Left renal cortex interstitium (tissue), 4 donors: ENCODE data around the gene SPANXA2. TPM values are rescaled to one million over a fixed set of nuclear protein-coding genes. Genes with fewer than 3 reads are reported as not detected.
A peak's percentile ranks its signal among the peaks of the same experiment; 100 is the strongest.
"Not testable (repeated sequence)": the region's sequence is repeated elsewhere in the genome, so short reads cannot be mapped to it uniquely, and the experiment has no call there.

Source experiments
- DNase-seq, 4 donors: peaks; one replicate each; pipeline ENCODE4 v3.0.0-alpha.2; 2013; ENCODE audit warnings: low read depth in 4 of 4, low spot score in 2 of 4, missing footprints in 1 of 4
- polyA plus RNA-seq, 4 donors: library from polyadenylated mRNA; unstranded; fragments of 120-200 nt; gene quantifications; one replicate each; pipeline ENCODE4 v1.2.1, GENCODE V29; 2013; ENCODE audit not compliant: insufficient read length in 4 of 4

SPANXA2 gene, protein sequence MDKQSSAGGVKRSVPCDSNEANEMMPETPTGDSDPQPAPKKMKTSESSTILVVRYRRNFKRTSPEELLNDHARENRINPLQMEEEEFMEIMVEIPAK
- not detected for polyA plus RNA-seq

GRCh38 chrX:141589408-141589807 is at the start of gene SPANXA2:
TSS of gene SPANXA2 (plus strand) at chrX:141589708. CDS start at chrX:141589768, 60 bp downstream.
- not testable (repeated sequence) for DNase-seq

DNA sequence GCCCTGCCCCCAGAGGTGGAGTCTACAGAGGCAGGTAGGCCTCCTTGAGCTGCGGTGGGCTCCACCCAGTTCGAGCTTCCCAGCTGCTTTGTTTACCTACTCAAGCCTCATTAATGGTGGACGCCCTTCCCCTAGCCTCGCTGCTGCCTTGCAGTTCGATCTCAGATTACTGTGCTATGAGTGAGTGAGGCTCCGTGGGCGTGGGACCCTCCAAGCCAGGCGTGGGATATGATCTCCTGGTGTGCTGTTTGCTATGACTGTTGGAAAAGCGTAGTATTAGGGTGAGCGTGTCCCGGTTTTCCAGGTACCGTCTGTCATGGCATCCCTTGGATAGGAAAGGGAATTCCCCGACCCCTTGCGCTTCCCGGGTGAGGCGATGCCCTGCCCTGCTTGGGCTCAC is 47.0 kb upstream of the SPANXA2 start:
- not testable (repeated sequence) for DNase-seq

DNA sequence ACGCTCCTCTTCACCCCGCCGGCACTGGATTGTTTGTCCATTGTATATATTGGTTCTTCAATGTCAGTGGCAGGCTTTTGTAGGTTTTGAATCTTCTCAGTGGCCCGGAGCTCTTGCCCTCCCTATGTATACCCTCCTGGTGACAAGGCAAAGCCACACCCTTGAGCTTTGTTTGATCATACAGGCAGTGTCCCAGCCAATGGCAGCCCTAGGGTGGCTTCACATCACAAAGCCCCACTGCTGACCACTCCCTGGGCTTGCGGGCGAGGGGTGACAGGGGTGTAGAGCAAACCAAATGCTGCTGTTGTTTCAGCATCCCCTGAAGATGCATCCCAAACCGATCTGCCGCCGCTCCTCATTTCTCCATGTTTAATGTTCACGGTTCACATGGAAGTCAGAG is 4.9 kb upstream of the SPANXA2 start, which contains the start of gene SPANXA1:
SPANXA1 (minus strand) TSS at position 101 of the 400 bp plus-strand sequence; CDS start at position 41, 60 bp downstream.
- DNase-seq: not testable (repeated sequence)

- DNase-seq: peak in 2 of 4 donors; percentile 9 to 23
Observed at GRCh38 chrX:141609111-141609510, 19.6 kb downstream of the SPANXA2 start.

DNA sequence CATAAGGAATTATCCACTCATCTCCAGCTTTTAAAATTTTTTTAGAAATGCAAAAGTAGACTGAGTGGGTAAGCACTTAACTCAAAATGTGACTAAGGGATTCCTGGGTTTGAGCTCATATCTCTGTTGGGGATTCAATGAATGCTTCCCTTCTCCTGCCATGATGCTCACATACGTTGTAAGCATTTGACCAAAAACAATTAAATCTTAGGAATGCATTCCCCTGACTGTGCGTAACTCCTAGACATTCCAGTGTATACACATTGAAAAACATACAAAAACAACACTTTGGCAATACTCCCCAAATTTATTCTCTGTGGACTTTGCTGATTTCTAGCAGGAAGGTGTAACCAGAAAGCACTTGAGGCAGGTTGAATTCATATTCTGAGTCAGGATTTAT is 29.8 kb downstream of the SPANXA2 start:
- no peak for DNase-seq

DNA sequence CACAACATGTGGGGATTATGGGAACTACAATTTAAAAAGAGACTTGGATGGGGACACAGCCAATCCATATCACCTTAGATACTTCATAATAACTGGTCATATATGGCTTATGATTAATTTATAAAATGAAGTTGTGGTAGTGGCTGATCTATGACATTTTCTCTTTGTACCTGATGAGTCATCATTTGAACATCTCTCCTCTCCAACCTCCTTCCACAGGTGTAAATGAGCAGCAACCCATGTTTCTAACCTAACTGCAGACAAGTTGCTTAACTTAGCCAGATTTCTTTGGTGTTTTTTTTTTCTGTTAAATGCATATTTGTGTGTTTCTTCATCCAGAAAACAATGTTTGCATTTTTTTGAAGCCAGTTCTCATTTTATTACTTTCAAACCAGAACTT is 42.6 kb downstream of the SPANXA2 start:
- no peak for DNase-seq

GRCh38 chrX:141638550-141638949 is 49.0 kb downstream of the SPANXA2 start:
- DNase-seq: no peak

Other genes with a start within 250 kb of the SPANXA2 start
- not detected for gene SPANXA1, start 5.0 kb upstream of the SPANXA2 start, polyA plus RNA-seq
- gene SPANXD, start 109.0 kb downstream of the SPANXA2 start, polyA plus RNA-seq: not detected
- under 1 TPM in 3 of 4 donors, not detected in 1; 0.16 to 0.96 (median 0.24) TPM for gene MAGEC3, start 248.6 kb downstream of the SPANXA2 start, polyA plus RNA-seq